BLaER1 (cell line): Measurements from ENCODE around the gene CYP4V2.

Experiments
- H3K27ac ChIP-seq: shearing (Covaris generic); formaldehyde crosslinking; 2 replicates; pipeline ENCODE4 v1.8.1; 2022
- H3K27me3 ChIP-seq: shearing (Covaris generic); formaldehyde crosslinking; 2 replicates; pipeline ENCODE4 v1.8.1; 2022
- H3K36me3 ChIP-seq: shearing (Covaris generic); formaldehyde crosslinking; 2 replicates; pipeline ENCODE4 v1.8.1; 2022
- H3K4me1 ChIP-seq: shearing (Covaris generic); formaldehyde crosslinking; 2 replicates; pipeline ENCODE4 v1.8.1; 2022
- H3K4me2 ChIP-seq: shearing (Covaris generic); formaldehyde crosslinking; 2 replicates; pipeline ENCODE4 v1.8.1; 2022
- H3K4me3 ChIP-seq: shearing (Covaris generic); formaldehyde crosslinking; 2 replicates; pipeline ENCODE4 v1.8.1; 2022
- H3K9ac ChIP-seq: shearing (Covaris generic); formaldehyde crosslinking; 2 replicates; pipeline ENCODE4 v1.8.1; 2022
- H3K9me3 ChIP-seq: shearing (Covaris generic); formaldehyde crosslinking; 2 replicates; pipeline ENCODE4 v1.8.1; 2022
- H4K20me1 ChIP-seq: shearing (Covaris generic); formaldehyde crosslinking; 2 replicates; pipeline ENCODE4 v1.8.1; 2022
- Cebpa-rat ChIP-seq: shearing (Covaris generic); IDR thresholded peaks from 2 replicates; pipeline ENCODE4 v1.8.1; 2022

The CYP4V2 gene

GRCh38 chr4:186203406-186203805 lies 12.0 kb downstream of the CYP4V2 start:
- no peaks in the 10 kb centered on the region for H4K20me1 ChIP-seq
- H3K4me1 ChIP-seq = peaks cover 24% of the 10 kb centered on the region
- H3K27me3 ChIP-seq = no peaks in the 10 kb centered on the region
- no peak overlapping the region for H3K4me2 ChIP-seq
- peaks cover 9% of the 10 kb centered on the region for H3K9me3 ChIP-seq
- no peak for TF ChIP-seq Cebpa-rat
- H3K4me3 ChIP-seq = no peak overlapping the region
- peaks cover 8% of the 10 kb centered on the region; the same call in 1 of the 2 replicates for H3K36me3 ChIP-seq
- H3K9ac ChIP-seq = no peak overlapping the region
- no peak overlapping the region for H3K27ac ChIP-seq

GRCh38 chr4:186204103-186204559 lies 12.8 kb downstream of the CYP4V2 start:
- Histone ChIP-seq H3K27ac (no peak overlapping the region), H3K4me1 (peaks cover 24% of the 10 kb centered on the region), H4K20me1 (no peaks in the 10 kb centered on the region), H3K36me3 (peaks cover 10% of the 10 kb centered on the region), H3K9me3 (peaks cover 16% of the 10 kb centered on the region), H3K27me3 (no peaks in the 10 kb centered on the region), H3K9ac (no peak overlapping the region), H3K4me2 (peak overlapping the region; percentile 48; the same call in 1 of the 2 replicates), H3K4me3 (no peak overlapping the region)
- TF ChIP-seq Cebpa-rat = no peak

- no peak overlapping the region for H3K4me3 ChIP-seq
- no peak overlapping the region for H3K27ac ChIP-seq
- H3K4me1 ChIP-seq = peaks cover 24% of the 10 kb centered on the region
- peaks cover 15% of the 10 kb centered on the region for H3K36me3 ChIP-seq
- no peaks in the 10 kb centered on the region for H4K20me1 ChIP-seq
- H3K9ac ChIP-seq = no peak overlapping the region
- H3K27me3 ChIP-seq = no peaks in the 10 kb centered on the region
- peaks cover 22% of the 10 kb centered on the region for H3K9me3 ChIP-seq
- H3K4me2 ChIP-seq = peak overlapping the region; percentile 48
- no peak for TF ChIP-seq Cebpa-rat
These were observed 13.3 kb downstream of the CYP4V2 start for GRCh38 chr4:186204686-186205085.

DNA sequence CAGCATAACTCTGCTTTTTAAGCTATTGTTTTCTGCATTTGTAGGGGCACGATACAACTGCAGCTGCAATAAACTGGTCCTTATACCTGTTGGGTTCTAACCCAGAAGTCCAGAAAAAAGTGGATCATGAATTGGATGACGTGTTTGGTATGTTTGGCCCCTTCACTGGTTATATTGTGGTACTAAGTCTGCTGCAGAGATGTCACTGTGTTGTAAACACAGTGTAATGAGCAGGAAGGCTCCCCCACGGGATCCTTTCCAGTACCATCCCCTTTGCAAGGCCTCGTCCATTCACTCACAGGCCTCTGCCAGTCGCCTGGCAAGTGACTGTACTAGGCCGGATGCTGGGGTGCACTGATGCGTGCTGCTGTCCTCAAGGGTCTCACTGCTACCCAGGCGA lies 13.8 kb downstream of the CYP4V2 start:
- Histone ChIP-seq H3K36me3 (peaks cover 20% of the 10 kb centered on the region), H3K4me3 (no peak overlapping the region), H3K9ac (no peak overlapping the region; the same call in 1 of the 2 replicates), H4K20me1 (no peaks in the 10 kb centered on the region), H3K4me2 (peak overlapping the region; percentile 48), H3K9me3 (peaks cover 27% of the 10 kb centered on the region), H3K4me1 (peaks cover 24% of the 10 kb centered on the region), H3K27ac (no peak overlapping the region), H3K27me3 (no peaks in the 10 kb centered on the region)
- TF ChIP-seq Cebpa-rat = no peak

GRCh38 chr4:186216465-186217024 lies 25.2 kb downstream of the CYP4V2 start:
- no peaks in the 10 kb centered on the region for H3K9me3 ChIP-seq
- TF ChIP-seq Cebpa-rat = no peak
- no peak overlapping the region for H3K4me2 ChIP-seq
- no peaks in the 10 kb centered on the region for H4K20me1 ChIP-seq
- H3K27ac ChIP-seq = no peak overlapping the region
- no peaks in the 10 kb centered on the region for H3K4me1 ChIP-seq
- no peak overlapping the region for H3K4me3 ChIP-seq
- H3K9ac ChIP-seq = no peak overlapping the region
- H3K36me3 ChIP-seq = no peaks in the 10 kb centered on the region
- H3K27me3 ChIP-seq = no peaks in the 10 kb centered on the region

DNA sequence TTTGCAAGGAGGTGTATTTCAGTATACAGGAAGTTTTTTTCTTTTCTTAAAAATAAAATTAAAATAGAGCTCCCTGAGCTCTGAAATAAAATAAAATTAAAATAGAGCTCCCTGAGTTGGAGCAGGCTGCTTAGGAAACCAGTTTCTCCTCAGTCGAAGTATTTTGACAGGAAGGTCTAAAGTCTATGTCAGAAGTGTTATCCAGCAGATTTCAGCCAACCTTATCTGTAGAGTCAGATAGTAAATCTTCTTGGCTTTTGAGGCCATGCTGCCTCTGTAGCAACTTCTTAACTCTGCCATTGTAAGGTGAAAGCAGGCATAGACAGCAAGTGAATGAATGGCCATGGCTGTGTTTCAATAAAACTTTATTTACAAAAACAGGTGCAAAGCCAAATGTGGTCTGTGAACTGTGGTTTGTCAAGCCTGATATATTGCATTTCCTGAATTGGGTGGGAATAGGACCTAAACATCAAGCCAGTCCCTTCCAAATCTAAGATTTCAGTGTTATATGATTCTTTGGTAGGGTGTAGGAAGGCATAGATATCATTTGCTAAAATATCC lies 26.4 kb downstream of the CYP4V2 start:
- H3K4me1 ChIP-seq = no peaks in the 10 kb centered on the region
- H3K4me2 ChIP-seq = no peak overlapping the region
- TF ChIP-seq Cebpa-rat = no peak
- H3K36me3 ChIP-seq = no peaks in the 10 kb centered on the region
- H3K4me3 ChIP-seq = no peak overlapping the region
- no peaks in the 10 kb centered on the region for H3K9me3 ChIP-seq
- H3K9ac ChIP-seq = no peak overlapping the region
- H4K20me1 ChIP-seq = no peaks in the 10 kb centered on the region
- no peaks in the 10 kb centered on the region for H3K27me3 ChIP-seq
- H3K27ac ChIP-seq = no peak overlapping the region

DNA sequence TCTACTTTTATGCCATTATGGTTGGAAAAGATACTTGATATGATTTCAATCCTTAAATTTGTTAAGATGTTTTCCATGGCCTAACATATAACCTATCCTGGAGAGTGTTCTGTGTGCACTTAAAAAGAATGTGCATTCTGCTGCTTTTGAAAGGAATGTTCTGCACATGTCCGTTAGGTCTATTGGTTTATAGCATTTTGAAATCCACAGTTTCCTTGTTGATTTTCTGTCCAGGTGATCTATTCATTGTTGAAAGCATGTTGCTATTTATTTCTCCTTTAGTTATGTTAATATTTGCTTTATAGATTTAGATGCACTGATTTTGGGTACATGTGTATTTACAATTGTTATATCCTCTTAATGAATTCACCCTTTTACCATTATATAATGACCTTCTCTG lies 30.3 kb downstream of the CYP4V2 start:
- H3K27ac ChIP-seq = no peak overlapping the region
- no peaks in the 10 kb centered on the region for H3K36me3 ChIP-seq
- TF ChIP-seq Cebpa-rat = no peak
- H3K4me1 ChIP-seq = no peaks in the 10 kb centered on the region
- no peaks in the 10 kb centered on the region for H3K27me3 ChIP-seq
- no peaks in the 10 kb centered on the region for H4K20me1 ChIP-seq
- peaks cover 33% of the 10 kb centered on the region for H3K9me3 ChIP-seq
- no peak overlapping the region for H3K4me3 ChIP-seq
- H3K4me2 ChIP-seq = no peak overlapping the region
- no peak overlapping the region for H3K9ac ChIP-seq

DNA sequence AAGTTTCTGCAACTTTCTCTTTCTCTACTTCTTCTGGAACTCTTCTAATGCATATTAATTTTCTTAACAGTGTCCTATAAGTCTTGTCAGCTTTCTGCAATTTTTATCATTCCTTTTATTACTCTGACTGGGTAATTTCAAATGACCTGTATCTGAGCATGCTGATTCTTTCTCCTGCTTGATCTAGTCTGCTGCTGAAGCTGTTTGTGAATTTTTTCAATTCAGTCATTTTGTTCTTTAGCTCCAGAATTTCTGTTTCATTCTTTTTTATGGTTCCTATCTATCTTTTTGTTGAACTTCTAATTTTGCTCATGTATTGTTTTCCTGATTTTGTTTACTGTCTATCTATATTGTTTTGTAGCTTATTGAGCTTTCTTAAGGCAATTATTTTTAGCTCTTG lies 34.5 kb downstream of the CYP4V2 start:
- Histone ChIP-seq H3K4me3 (no peak overlapping the region), H3K36me3 (no peaks in the 10 kb centered on the region), H3K9me3 (peaks cover 40% of the 10 kb centered on the region), H3K4me1 (no peaks in the 10 kb centered on the region), H3K9ac (no peak overlapping the region), H4K20me1 (no peaks in the 10 kb centered on the region), H3K4me2 (no peak overlapping the region), H3K27me3 (no peaks in the 10 kb centered on the region), H3K27ac (no peak overlapping the region)
- no peak for TF ChIP-seq Cebpa-rat

- H3K27ac ChIP-seq = no peak overlapping the region
These were observed 35.3 kb downstream of the CYP4V2 start for GRCh38 chr4:186226521-186227189.

GRCh38 chr4:186227221-186227620 lies 35.9 kb downstream of the CYP4V2 start, which contains the start of gene KLKB1:
Gene KLKB1, plus strand, starts transcription at chr4:186227507. Its CDS starts 689 bp downstream, at chr4:186228196.
- peaks cover 40% of the 10 kb centered on the region for H3K9me3 ChIP-seq
- H3K4me3 ChIP-seq = no peak within 1 kb of the TSS
- TF ChIP-seq Cebpa-rat = no peak
- no peaks in the 10 kb centered on the region for H3K36me3 ChIP-seq
- no peak within 1 kb of the TSS for H3K27ac ChIP-seq
- H3K4me1 ChIP-seq = no peaks in the 10 kb centered on the region
- no peak within 1 kb of the TSS for H3K9ac ChIP-seq
- H3K27me3 ChIP-seq = no peaks in the 10 kb centered on the region
- no peaks in the 10 kb centered on the region for H4K20me1 ChIP-seq
- H3K4me2 ChIP-seq = no peak within 1 kb of the TSS

More at GRCh38 chr4:186226521-186227189, 35.3 kb downstream of the CYP4V2 start:
- no peak overlapping the region for H3K4me3 ChIP-seq
- H4K20me1 ChIP-seq = no peaks in the 10 kb centered on the region
- H3K4me2 ChIP-seq = no peak overlapping the region
- no peak for TF ChIP-seq Cebpa-rat
- H3K9me3 ChIP-seq = peaks cover 40% of the 10 kb centered on the region
- H3K4me1 ChIP-seq = no peaks in the 10 kb centered on the region
- no peak overlapping the region for H3K9ac ChIP-seq
- H3K27me3 ChIP-seq = no peaks in the 10 kb centered on the region
- H3K36me3 ChIP-seq = no peaks in the 10 kb centered on the region
